Fibroblast of pulmonary artery (primary cell): Measurements from ENCODE around the gene PARP16.

Experiments used
- DNase-seq: peaks from one replicate; pipeline ENCODE4 v3.0.0-alpha.2; 2010; ENCODE audit warnings: low read depth
- H3K4me3 ChIP-seq: replicated peaks from 2 replicates; pipeline ENCODE4 v1.5.1; 2011; ENCODE audit warnings: low read depth, mild to moderate bottlenecking, control low read depth, low read length, moderate library complexity
- TF ChIP-seq, protein P1 (sequence below): IDR thresholded peaks from 2 replicates; pipeline ENCODE4 v1.5.1; 2011; ENCODE audit warnings: mild to moderate bottlenecking, control low read depth, low read length, inconsistent platforms; ENCODE audit errors: missing control alignments

Gene PARP16

DNA sequence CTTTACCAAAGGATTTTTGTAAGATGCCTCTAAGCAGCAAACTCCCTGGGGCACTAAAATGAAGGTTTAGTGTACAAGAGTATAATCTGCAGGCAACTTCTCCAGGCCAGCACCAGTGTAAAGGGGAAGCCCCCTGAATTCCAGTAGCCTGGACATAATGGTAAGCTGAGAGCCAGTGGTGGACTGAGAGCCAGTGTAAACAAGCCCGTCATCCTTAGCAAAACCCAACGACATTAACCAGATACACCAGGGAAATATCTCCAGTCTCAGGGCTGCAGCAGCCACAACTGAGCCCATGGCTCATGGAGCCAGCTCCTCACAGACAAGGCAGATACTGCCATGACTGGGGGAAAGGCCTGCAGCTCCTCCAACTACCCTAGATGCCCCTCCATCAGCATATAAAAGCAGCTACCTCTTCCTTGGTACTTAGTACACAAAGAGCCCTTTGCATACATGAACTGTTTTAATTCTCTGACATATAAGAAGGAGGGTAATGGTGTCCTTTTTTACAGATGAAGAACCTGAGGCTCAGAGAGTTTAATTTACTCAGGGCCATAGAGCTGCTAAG is 21.7 kb downstream of the PARP16 start:
- peak; percentile 57 for DNase-seq
- H3K4me3 ChIP-seq, result no peak overlapping the region
- TF ChIP-seq, protein P1, sequence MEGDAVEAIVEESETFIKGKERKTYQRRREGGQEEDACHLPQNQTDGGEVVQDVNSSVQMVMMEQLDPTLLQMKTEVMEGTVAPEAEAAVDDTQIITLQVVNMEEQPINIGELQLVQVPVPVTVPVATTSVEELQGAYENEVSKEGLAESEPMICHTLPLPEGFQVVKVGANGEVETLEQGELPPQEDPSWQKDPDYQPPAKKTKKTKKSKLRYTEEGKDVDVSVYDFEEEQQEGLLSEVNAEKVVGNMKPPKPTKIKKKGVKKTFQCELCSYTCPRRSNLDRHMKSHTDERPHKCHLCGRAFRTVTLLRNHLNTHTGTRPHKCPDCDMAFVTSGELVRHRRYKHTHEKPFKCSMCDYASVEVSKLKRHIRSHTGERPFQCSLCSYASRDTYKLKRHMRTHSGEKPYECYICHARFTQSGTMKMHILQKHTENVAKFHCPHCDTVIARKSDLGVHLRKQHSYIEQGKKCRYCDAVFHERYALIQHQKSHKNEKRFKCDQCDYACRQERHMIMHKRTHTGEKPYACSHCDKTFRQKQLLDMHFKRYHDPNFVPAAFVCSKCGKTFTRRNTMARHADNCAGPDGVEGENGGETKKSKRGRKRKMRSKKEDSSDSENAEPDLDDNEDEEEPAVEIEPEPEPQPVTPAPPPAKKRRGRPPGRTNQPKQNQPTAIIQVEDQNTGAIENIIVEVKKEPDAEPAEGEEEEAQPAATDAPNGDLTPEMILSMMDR, result no peak

DNA sequence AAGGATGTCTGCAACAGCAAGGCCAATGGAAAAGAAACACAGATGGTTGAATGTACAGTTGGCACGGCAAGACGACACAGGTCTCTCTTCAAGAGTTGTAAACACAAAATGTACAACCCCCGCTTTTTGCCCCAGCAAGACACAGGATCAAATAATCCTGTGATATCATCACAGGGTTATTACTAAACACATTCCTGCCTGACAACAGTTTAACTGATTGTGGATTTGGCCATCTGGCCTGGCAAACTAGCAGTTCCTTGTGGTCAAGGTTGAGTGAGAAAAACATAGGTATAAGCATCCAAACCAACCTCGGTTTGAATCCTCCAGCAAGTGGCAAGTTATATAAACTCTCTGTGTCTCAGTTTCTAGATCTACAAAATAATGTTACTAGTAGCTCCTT is 23.4 kb downstream of the PARP16 start:
- TF ChIP-seq, protein P1, result no peak

DNA sequence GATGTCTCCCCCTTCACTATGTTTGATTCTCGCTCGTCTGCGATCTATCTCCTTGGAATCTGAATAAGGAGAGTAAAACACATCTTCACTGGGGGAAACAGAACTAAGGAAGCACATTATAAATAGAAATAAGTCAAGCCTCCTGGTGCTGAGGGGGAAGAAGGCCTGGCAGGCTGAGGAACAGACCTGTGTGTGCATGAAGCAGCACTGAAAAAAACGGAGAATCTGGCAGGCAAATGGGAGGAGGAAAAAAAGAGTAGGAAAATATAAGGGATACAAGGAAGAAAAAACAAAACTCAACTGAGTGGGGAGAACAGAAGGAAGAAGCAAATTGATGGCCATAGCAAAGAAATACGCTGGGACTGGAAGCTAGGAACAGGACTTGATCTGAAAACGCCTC is 25.7 kb downstream of the PARP16 start:
- TF ChIP-seq, protein P1, result no peak
- H3K4me3 ChIP-seq, result no peak overlapping the region
- no peak for DNase-seq

More for the DNA sequence above, 23.4 kb downstream of the PARP16 start:
- no peak for DNase-seq
- no peak overlapping the region for H3K4me3 ChIP-seq

DNA sequence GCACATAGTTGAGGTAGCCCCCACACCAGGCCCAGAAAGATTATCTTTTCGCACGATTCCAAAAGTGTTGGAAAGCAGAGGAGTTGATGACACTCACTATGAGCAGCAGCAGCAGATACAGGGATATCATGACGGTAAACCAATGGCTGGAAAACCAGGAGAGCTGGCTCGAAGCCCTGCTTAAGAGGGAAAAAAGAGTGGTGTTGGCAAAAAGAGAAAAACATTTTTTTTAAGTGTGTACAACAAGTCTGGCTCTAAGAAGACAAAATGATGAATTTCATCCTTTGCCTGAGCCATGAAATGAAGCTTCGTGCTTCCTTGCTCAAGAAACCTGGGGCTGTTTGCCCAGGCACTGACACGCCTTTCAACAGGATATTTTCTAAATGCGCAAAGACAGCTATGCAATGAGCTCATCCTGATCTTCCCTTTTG is 27.3 kb downstream of the PARP16 start:
- no peak overlapping the region for H3K4me3 ChIP-seq
- no peak for DNase-seq
- TF ChIP-seq, protein P1, result no peak

DNA sequence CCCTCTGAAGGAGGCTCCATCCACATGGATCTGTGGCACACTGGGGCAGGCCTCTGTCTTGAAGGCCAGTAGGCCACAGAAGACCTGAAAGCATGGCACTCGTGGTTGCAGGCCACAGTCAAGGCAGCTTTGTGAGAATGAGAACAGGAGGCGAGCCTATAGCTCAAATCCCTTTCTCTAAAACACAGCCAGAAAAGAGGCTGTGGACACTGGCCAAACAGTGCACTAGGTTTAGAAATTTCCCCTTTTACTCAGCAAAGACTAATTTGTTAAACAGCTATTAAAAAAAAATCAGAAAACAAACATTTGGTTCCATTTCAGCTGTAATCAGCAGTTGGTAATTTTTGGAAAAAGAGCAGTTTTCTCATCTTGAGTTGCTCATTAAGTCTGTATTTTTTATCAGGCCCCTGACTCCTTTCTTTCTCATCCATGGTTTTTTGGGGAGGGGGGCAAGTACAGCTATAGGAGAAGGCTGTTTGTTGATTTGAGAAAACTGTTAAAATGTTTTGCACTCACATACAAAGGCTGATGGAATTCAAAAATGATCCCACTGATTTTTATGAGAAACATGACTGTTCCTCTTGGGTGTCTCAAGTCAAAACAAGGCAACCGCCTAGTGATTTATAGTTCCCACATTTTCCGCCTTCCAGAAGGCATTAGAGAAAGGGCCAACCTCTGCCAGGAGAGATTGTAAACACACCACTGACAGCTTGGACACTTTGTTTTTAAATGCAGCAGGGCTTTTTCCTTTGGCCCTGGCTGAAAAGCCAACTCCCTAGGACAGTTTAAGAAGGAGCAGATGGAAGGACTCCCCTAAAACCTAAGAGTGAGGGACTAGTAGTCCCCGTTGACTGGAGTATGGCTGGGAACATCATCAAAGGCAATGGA is 28.1 kb downstream of the PARP16 start:
- H3K4me3 ChIP-seq, result no peak overlapping the region
- TF ChIP-seq, protein P1, result no peak
- no peak for DNase-seq

DNA sequence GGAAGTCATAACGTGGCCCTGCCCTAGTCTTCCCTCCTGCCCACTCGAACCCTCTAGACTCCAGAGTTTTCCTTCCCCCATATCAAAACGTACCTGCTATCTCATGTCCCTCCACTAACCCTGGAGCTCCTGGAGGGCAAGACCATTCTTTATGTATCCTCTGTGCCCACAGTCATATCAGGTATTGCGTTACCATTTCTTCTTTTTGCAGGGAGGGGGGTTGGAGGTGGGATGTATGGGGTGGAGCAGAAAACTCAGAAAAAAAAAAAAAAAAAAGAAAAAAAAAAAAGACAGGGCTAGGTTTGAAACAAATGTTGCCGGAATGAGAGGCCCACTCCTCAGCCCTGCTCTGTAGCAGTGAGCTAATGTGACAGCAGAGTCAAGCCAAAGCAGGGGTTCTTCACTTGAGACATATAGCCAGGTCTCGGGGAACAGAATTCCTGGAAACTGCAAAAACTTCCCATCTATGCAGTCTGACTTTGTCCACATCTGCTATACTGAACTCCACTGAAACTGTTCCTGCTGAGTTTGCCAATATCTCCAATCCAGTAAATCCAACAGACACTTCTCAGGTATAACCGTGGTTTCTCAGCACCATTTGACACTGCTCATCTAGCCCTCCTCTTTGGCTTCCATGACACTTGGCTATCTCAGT is 31.1 kb downstream of the PARP16 start:
- no peak for DNase-seq
- TF ChIP-seq, protein P1, result no peak
- no peak overlapping the region for H3K4me3 ChIP-seq
